C1 segment of cervical spinal cord (tissue), 14 donors: ENCODE results near the gene CFL1.
"Not testable (repeated sequence)": the region's sequence is repeated elsewhere in the genome, so short reads cannot be mapped to it uniquely, and the experiment has no call there.

ENCODE experiments used
- DNase-seq, 14 donors: peaks; one replicate each; lab custom pipeline; 2025; lab: John Stamatoyannopoulos, UW

Gene CFL1

GRCh38 chr11:65859095-65859811 lies 1.3 kb upstream of the CFL1 start:
- peak; percentile 56 to 97 (median 88) for DNase-seq

- DNase-seq: no peak
Measured at GRCh38 chr11:65858681-65859087, 704 bp upstream of the CFL1 start.

GRCh38 chr11:65857500-65857852 lies 504 bp downstream of the CFL1 start:
- DNase-seq: peak in 6 of 14 donors; percentile 41 to 72 (median 62)

DNA sequence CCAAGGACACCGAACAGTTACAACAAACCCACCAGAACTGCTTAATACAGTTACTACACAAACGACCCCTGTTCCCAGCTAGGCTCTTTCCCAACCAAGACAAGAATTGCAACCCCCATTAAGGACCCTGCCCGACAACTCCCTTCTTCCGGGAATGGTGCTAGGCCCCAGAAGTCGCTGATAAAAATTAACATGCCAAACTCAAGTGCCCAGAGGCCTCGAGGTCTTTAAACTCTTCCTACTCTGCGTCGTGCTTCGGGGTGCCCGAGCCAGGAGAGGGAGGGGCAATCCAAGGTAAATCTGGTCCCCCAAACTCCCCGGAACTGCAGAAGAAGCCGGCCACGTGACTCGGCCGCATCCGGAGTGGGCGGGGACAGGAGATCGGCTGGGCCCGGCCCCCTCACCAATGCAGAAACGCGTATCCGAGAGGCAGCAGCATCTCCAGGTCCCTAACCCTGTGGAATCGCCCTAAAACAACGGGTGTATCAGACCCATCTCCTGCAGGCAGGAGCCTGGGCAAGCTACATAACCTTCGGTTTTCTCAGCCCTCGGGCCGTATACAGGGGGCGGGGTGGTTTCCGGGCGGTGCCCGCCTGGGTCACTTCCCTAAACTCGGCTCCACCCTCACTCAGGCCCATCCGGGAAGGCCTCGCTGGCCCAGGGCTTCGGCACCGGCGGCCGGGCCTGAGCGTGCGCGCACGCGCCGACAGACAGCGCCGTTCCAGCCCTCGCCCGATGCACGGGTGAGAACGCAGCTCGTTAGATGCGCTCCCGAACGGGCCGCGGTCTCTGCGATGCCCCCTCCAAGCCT lies 1.1 kb downstream of the CFL1 start:
- peak in 13 of 14 donors; percentile 45 to 91 (median 75) for DNase-seq

DNA sequence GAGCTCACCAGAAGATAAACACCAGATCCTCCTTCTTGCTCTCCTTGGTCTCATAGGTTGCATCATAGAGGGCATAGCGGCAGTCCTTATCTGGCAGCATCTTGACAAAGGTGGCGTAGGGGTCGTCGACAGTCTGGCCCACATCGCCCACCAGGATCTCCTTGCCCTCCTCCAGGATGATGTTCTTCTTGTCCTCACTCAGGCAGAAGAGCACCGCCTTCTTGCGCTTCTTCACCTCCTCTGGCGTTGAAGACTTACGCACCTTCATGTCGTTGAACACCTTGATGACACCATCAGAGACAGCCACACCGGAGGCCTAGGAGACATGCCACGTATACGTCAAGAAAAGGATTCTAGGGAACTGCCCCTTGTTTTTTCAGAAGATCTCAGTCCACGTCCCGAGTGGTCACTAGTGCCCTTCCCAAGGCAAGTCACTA lies 2.0 kb downstream of the CFL1 start:
- no peak for DNase-seq

DNA sequence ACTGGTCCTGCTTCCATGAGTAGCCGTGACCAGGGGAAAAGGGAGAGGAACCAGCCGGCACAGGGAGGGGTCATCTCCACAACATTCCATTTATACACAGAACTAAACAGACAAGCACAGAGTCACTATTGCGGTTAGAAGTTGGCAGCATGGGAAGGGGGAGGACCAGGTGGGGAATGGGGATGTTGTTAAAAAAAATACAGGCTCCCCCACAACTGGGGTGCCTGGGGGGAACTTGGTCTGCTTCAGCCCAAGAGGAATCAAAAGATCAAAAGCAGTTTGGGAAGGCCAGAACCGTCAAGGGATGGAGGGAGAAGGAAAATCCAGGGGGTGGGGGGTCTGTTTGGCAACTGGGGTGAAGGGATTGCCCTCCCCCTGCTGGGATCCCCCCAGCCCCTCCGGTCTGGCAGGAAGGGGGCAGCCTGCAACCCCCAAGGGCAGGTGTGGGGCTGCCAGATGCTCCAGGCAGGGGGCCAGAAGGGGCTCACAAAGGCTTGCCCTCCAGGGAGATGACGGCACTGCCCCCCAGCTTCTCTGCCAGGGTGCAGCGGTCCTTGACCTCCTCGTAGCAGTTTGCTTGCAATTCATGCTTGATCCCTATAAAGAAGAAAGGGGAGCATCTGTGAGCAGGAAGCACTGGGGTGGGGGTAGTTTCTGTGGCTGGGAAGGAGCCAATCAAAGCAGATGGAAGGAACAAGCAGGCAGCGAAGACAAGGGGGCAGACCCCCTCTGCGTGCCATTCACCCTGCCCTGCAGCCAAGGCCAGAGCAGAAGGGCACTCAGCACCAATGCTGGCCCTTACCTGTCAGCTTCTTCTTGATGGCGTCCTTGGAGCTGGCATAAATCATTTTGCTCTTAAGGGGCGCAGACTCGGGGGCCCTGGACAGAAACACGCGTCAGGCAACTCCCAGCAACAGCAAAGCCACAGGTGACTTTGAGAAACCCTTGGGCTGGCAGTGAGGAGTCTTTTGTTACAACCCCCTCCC lies 2.8 kb downstream of the CFL1 start:
- no peak for DNase-seq

DNA sequence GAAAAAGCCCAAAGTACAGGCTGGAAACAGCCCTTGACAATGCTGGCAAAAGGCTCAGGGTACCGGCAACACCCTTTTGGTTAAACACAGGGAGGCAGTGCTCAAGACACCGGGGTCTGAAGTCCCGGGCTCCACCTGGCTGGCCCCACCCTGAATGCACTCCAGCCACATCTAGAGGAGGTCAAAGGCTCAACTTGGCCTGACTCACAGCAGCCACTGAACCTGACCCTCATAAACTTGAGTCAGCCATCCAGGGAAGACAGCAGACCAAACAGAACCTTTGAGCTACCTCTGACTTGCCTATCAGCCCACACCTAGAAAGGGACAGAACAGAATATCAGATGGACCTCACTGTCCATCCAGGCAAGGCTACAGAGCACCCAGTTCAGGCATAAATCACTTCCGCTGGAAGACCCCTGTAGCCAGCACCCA lies 3.8 kb downstream of the CFL1 start:
- DNase-seq: no peak

GRCh38 chr11:65853246-65853979 lies 4.6 kb downstream of the CFL1 start:
- no peak for DNase-seq

DNA sequence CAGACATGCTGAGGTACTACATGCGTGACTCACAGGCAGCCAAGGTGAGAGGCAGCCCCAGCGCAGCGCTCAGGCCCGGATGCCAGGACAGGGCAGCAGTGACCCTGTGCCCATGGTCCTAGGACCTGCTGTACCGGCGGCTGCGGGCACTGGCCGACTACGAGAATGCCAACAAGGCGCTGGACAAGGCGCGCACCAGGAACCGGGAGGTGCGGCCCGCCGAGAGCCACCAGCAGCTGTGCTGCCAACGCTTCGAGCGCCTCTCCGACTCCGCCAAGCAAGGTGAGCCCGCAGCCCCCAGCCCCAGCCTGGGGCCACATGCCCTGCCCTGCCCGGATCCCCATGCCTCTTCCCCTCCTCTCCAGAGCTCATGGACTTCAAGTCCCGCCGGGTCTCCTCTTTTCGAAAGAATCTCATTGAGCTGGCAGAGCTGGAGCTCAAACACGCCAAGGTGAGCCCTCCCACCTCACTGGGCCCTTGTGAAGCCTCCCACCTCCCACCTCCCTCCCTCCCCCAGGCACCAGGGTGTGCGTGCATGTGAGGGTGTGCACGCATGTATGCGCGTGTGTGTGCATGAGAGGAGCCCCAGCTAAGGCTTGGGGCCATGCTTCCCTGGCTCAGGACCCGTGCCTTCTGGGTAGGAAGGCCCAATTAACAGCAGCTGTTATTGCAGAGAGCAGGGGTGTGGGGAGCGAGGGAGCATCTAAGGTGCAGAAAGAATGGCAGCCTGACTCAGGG lies 5.3 kb downstream of the CFL1 start:
- DNase-seq: no peak

DNA sequence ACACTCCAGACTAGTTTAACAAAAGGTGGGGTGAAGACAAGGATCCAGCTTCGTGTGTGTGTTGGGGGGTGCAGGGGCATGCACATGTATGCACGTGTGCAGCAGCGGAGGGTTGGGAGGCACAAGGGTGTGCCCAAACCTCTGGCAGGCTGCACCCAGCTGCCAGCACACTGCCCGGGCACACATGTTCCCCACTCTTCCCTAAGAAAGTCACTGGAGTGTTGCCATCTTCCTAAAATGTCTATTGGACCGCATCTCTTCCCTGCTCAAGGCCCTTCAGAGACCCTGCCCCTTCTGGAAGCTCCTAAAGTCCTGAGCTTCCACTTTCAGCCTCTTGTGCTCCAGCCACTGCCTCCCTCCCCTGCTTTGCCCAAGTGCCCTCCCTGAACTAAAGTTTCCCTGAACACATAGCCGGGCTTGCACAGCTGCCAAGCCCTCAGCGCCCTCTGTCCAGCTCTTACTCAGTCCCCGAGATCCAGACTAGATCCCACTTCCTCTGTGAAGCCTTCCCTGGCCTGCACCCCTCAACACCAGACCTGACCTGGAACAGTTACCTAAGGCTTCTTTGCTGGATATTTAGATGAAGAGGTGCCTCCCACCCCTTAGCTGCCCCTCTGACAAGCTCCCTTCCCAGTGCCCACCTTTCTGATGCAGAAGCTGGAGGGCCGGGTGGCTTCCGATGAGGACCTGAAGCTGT lies 6.0 kb downstream of the CFL1 start:
- DNase-seq: no peak

GRCh38 chr11:65851083-65851579 lies 6.8 kb downstream of the CFL1 start:
- no peak for DNase-seq

DNA sequence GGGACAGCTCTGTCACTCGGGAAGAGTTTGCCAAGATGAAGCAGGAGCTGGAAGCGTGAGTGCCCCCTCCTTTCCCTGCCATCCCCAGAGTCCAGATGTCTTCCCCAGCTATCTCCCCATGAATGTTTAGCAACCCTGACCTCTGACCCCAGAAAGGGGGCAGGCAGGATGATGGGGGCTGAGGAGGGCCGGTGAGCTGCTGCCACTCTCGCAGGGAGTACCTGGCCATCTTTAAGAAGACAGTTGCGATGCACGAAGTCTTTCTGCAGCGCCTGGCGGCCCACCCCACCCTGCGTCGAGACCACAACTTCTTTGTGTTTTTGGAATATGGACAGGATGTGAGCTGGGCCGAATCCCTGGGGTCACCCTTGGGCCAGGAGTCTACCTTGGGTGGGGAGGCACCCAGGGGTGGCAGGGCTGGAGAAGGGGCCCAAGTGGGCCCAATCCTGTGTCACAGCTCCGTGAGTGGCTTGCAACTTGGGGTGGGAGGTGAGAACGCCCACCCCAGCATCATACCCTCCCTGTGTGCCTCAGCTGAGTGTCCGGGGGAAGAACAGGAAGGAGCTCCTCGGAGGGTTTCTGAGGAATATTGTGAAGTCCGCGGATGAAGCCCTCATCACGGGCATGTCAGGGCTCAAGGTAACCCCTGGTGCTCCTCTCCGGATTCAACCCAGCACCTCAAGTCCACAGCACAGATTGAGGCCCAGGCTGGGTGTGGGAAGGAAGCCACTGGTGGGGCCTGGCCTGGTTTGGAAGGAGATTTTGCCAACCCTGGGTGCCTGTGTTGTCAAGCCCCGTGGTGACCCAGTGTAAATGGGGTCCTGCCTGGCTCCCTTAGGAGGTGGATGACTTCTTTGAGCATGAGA lies 7.5 kb downstream of the CFL1 start:
- DNase-seq: no peak

DNA sequence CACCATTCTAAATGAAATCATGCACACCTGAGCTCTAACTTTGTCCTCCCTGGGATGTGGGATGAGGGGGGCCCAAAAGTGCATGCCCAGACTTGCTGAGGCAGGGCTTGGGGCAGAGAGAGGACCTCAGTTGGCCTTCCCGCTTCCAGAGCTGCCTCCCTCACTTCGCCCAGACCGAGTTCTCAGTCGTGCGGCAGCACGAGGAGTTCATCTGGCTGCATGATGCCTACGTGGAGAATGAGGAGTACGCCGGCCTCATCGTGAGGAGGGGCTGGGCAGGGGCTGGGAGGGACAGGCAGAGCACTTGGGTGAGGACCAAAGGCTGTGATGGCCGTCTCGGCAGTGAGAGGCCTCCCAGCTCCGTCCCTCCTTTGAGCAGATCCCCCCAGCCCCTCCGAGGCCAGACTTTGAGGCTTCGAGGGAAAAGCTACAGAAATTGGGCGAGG lies 8.2 kb downstream of the CFL1 start:
- no peak for DNase-seq

DNA sequence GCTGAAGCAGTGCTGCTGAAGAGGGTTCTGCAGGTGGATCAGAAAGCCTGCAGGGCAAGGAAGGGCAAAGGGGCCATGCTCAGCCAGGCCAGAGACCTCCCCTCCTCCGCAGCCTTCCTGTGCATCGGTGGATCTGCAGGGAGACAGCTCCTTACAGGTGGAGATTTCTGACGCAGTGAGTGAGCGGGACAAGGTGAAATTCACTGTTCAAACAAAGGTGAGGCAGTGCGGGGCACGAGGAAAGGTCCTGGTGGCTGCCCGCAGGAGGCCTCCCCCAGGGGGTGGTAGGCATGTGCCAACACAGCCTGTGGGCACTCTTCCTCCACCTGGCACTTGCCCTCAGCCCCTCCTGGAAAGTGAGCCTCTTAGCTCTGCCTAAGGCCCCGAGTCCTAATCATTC lies 8.6 kb downstream of the CFL1 start:
- DNase-seq: no peak

- DNase-seq: not testable (repeated sequence)
Measured at GRCh38 chr11:65848693-65849092, 9.3 kb downstream of the CFL1 start.

DNA sequence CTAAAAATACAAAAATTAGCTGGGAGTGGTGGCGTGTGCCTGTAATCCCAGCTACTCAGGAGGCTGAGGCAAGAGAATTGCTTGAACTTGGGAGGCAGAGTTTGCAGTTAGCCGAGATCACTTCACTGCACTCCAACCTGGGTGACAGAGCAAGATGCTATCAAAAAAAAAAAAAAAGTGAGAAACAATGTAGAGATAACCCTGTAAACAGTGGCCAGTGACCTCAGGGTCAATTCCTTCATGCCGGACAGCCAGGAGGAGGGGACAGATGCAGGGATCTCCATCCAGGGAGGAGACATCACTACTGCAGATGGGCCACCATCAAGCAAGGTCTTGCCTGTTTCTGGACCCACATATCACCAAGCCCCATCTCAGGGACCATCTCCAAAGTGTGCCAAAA lies 10.2 kb downstream of the CFL1 start:
- no peak for DNase-seq

GRCh38 chr11:65844231-65844872 lies 13.6 kb downstream of the CFL1 start:
- no peak for DNase-seq

GRCh38 chr11:65843811-65844210 lies 14.2 kb downstream of the CFL1 start:
- no peak for DNase-seq
